RWPE1 (cell line): ENCODE data around the gene KCNMA1.

ENCODE experiments used
- CTCF ChIA-PET: fragments of 350-600 bp; sonication (Branson Sonifier 250); formaldehyde crosslinking; extraction: SDS; loops from one replicate; lab custom pipeline; 2021; lab: Yijun Ruan, JAX
- POLR2A ChIA-PET: fragments of 400-600 bp; formaldehyde crosslinking; extraction: SDS; loops from one replicate; lab custom pipeline; 2020; ENCODE audit warnings: antibody characterized with exemption; ENCODE audit not compliant: low non-redundant PET; lab: Yijun Ruan, JAX
- DNase-seq: peaks from one replicate; pipeline ENCODE4 v3.0.0; 2012; ENCODE audit warnings: low spot score
- H3K27ac ChIP-seq: fragments of 450-650 bp; 2 replicates; pipeline ENCODE4 v1.5.1; 2017
- CTCF ChIP-seq: fragments of 450-650 bp; conservative IDR thresholded peaks from 2 replicates; pipeline ENCODE4 v1.5.1; 2017; ENCODE audit warnings: low read depth, mild to moderate bottlenecking

Gene KCNMA1

GRCh38 chr10:77325233-77325537, 312.4 kb downstream of the KCNMA1 start:
- DNase-seq = no peak
- no peak overlapping the region for H3K27ac ChIP-seq
- CTCF ChIA-PET = interaction anchor here (0.7 kb wide), 1 partner anchor 103 kb away, joined by 3 read pairs; no protein-coding TSS in a partner anchor
- TF ChIP-seq CTCF = no peak
- POLR2A ChIA-PET = no interaction called here

- CTCF ChIA-PET = no interaction called here
- POLR2A ChIA-PET = no interaction called here
- H3K27ac ChIP-seq = no peak overlapping the region
- no peak for DNase-seq
- no peak for TF ChIP-seq CTCF
Observed at GRCh38 chr10:77321838-77322237, 315.8 kb downstream of the KCNMA1 start.

- POLR2A ChIA-PET = no interaction called here
- H3K27ac ChIP-seq = no peak overlapping the region
- no peak for DNase-seq
- no peak for TF ChIP-seq CTCF
- CTCF ChIA-PET = interaction anchor here (0.6 kb wide), 1 partner anchor 364 kb away, joined by 6 read pairs; no protein-coding TSS in a partner anchor
Observed at GRCh38 chr10:77320971-77321471, 316.6 kb downstream of the KCNMA1 start.

- no peak for DNase-seq
- POLR2A ChIA-PET = no interaction called here
- H3K27ac ChIP-seq = no peak overlapping the region
- TF ChIP-seq CTCF = no peak
- CTCF ChIA-PET = no interaction called here
Observed at GRCh38 chr10:77319557-77319956, 318.1 kb downstream of the KCNMA1 start.

GRCh38 chr10:77318739-77319138, 318.9 kb downstream of the KCNMA1 start:
- no peak for TF ChIP-seq CTCF
- no peak overlapping the region for H3K27ac ChIP-seq
- POLR2A ChIA-PET = no interaction called here
- CTCF ChIA-PET = no interaction called here
- DNase-seq = no peak

- ChIA-PET CTCF (no interaction called here), POLR2A (no interaction called here)
- no peak for TF ChIP-seq CTCF
- no peak overlapping the region for H3K27ac ChIP-seq
- no peak for DNase-seq
Observed at GRCh38 chr10:77317221-77317620, 320.4 kb downstream of the KCNMA1 start.
